NCI-H82 (cell line): Measurements from ENCODE around the gene PRODH2.

ENCODE experiments used
- DNase-seq: peaks from one replicate; lab custom pipeline; 2025; lab: John Stamatoyannopoulos, UW

PRODH2 gene

DNA sequence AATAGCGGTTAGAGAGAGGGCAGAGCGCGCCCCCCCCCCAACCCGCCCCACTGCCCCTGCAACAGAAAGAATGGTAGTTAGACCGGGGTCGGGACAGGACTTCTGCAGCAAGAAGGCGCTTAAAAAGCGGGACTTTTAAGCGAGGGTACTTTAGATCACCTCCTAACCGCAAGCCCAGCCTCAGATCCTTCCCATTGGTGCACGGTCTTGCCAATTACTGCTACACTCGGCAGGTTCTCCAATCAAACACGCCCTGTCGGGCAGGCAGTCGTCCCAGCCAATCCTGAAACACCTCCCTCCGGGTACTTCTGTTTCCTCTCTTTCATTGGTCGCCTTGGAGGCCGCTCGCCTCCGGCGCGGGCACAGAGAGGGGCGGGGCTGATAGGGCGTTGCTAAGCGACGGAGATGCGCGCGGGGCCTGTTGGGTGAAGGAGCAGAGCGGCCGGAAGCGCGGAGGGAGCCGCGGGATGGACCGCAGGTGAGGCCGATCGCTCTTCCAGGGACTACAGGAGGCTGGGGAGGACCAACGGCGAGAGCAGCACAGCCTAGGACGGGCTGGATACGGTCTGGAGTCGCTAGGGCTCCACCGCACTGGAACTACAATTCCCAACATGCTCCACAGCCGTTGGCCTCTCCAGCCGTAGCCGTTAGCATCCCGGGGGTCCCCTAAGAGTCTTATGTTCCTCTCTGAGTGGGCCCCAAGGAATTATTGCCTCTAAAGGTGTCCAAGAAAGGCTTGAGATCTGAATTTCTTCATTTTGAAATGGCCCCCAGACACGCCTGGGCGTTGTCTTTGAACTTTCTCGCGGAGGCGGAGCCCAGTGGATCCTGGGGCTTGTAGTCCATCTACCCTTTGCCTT, 54.7 kb downstream of the PRODH2 start, which contains the start of gene PROSER3:
PROSER3 (plus strand) TSS at position 428 of the 860 bp plus-strand sequence; CDS start at position 468, 40 bp downstream.
- peak; percentile 100 for DNase-seq

DNA sequence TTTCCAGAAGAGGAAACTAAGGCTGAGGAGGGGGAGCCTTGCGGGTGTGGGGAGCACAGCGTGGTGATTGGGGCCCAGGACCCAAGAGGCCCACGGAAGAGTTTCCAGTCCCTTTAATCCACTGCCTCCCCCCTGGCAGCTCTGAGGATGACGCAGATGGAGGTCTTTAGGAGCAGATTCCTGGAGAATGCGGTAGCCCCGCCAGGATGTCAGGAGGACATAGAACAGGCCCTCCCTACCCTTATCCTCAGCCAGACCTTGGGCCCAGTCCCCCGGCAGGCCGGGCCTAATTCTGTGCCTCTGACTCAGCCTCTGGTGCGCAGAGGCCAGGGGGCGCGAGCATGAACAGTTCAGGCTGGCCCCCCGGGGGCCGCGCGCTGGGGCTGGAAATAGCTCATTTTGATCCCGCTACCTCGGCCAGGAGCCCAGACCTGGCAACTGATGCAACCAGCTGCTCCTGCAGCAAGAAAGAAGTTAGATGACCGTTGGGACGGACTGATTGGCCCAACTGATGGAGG, 55.4 kb downstream of the PRODH2 start:
- peak; percentile 76 for DNase-seq

DNA sequence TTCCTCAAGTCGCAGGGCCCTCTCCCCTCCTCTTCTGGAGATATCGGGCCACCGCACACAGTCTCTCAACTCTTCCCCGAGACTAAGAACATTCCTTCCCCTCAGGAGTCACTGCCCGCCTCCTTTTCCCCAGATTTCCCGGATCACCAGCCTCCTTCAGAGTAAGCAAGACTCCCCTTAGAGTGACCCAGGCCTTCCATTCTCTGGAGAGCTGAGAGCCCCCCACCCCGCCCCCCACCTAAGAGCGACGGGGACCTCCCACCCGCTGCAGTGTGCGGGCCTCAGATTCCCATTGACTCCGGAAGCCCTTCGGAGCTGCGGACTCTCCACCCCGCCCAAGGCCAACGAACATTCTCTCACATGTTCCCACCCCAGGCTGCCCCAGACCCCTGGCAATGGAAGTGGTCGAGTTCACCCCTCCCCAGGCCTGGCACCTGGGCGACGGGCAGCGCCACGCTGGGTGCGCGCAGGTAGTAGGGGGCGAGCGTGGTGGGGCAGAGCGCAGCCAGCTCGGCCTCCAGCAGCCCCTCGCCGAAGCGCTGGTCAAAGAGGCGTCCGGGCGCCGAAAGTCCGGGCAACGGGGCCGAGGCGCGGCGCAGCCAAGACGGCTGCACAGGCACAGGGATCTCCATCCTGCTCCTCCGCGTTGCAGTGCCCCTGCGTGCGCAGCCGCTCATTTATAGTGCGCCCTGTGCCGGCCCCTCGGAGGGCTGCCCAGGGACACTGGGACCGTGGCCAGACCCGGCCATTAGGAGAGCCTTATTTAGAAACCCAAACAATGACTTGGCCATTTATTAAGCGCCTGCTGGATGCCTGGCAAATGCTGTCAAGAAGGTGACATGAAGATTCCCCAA, 56.0 kb downstream of the PRODH2 start, which contains the start of gene HSPB6:
HSPB6 (minus strand) TSS at position 653 of the 854 bp plus-strand sequence; CDS start at position 632, 21 bp downstream.
- DNase-seq, result no peak

DNA sequence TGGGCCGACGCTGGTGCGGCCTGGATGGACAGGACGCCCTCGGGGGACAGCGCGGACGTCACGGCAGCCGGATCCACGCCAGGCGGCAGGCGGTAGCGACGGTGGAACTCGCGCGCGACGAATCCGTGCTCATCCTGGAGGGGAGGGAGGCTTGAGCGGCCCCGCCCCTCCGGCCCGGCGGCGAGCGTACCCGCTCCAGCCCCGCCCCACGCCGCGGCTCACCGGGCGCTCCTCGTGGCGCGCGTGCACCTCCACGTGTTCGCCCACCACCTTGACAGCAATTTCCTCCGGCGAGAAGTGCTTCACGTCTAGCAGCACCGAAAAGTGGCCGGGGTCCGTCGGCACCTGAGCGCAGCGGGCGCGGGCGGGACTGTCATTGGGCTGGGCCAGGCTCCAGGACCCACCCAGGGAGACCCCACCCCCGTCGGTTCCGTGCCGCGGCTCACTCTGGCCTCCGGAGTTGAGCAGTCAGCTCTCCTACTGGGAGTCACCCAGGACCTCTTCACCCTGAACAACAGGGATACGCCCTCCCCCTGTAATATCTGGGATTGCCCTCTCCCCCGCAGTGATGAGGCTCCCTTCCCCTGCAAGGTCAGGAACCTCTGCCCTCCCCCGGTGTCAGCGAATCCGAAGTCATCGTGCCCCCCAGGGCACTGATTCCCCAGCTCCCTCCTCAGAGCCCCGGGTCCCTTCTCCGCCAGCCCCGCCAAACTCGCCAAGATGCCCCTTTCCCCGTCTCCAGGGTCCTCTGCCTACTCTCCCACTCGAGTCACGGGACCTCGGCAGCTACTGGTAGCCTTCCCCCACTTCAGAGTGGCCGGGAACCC, 56.9 kb downstream of the PRODH2 start:
- peak; percentile 81 for DNase-seq

DNA sequence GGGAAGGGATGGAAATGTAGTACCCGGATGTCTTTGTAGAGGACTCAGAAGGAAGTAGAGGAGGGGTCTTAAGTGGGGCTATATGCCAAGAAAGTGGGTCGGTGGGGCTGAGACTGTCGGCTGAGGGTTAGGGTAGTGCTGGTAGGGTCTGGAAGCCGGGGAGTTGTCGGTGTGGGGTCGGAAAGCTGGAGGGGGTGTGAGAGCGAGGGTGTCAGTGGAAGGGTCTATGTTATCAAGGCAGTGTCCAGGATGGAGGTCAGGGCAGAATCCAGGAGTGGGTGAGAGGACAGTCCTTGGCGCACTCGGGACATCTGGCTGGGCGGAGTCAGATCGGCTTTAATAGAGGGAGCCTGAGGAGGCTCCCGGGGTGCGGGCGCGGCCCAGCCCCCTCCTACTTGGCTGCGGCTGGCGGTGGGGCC, 57.5 kb downstream of the PRODH2 start:
- peak; percentile 88 for DNase-seq

DNA sequence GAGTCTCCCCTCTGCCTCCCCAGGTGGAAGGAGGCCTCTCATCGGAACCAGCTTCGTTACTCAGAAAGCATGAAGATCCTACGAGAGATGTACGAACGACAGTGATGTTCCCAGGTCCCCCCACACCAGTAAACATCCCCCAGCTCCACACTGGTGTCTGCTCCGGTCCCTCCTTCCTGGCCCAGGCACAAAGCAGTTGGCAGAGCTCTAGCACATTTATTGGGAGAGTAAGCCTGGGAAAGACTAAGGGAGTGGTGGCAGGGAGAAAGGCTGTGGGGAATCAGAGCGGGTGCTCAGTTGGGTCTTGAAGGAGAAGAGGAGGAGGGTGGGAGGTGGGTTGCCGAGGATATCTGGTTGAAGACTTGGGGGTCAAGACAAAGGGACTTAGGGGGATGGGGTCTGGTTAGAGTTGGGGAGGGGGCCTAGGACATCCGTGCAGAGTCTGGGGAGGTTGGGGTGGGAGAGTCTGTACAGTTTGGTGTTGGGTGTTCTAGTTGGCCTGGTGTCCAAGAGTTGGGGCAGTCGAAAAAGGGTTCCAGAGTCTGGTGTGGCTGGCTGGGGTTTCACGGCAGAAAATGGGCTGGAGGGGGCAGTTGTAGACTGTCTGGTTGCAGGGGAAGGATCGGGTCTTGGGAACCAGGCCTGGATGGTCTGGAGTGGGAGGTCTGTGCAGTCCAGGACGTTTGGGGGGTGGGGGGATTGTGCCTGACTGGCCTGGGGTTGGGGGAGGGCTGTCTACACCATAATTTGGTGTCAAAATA, 58.1 kb downstream of the PRODH2 start:
- DNase-seq, result no peak

DNA sequence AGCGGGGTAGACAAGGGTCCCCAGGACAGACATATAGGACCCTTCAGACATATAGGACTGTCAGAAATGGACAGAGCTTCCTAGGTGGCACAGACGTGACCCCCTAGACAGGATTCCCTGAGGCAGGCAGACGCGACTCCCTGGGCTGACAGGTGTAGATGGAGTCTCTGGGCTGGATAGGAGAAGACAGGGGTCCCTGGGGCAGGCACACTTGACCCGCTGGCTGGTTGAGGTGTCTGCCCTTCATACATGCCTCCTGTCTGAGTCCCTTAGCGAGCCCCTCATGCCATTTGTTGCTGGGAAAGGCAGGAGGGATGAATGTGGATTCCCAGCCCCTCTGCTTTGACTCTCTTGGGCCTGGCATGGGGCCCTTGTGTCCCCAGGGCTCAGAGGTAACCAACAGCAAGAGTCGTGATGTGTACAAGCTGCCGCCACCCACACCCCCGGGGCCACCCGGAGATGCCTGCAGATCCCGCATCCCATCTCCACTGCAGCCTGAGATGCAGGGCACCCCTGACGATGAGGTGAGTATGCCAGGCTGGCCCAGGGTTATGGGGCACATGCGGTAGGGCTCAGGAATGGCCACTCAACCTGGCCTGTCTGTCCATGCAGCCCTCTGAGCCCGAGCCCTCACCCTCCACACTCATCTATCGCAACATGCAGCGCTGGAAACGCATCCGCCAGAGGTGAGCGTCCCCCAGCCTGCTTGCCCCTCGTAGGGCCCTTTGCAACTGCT, 58.8 kb downstream of the PRODH2 start:
- DNase-seq, result no peak

DNA sequence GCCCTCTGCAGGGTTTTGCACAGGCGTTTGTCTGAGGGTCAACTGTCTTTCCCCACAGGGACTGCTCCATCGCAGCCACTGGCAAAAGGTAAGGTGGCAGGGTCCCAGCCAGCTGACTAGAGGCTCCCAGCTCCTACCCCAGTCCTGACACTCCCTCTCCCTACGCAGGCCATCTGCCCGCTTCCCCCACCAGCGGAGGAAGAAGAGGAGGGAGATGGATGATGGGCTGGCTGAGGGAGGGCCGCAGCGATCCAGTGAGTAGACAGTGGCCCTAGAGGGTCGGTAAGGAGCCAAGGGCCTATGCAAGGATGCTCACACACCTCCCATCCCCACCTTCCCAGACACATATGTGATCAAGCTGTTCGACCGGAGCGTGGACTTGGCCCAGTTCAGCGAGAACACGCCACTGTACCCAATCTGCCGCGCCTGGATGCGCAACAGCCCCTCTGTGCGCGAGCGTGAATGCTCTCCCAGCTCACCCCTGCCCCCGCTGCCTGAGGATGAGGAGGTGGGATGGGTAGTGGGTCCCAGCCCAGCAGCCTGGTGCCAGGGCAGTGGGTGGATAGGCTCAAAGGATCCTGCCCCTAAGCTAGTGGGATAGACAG, 59.8 kb downstream of the PRODH2 start:
- DNase-seq, result no peak

DNA sequence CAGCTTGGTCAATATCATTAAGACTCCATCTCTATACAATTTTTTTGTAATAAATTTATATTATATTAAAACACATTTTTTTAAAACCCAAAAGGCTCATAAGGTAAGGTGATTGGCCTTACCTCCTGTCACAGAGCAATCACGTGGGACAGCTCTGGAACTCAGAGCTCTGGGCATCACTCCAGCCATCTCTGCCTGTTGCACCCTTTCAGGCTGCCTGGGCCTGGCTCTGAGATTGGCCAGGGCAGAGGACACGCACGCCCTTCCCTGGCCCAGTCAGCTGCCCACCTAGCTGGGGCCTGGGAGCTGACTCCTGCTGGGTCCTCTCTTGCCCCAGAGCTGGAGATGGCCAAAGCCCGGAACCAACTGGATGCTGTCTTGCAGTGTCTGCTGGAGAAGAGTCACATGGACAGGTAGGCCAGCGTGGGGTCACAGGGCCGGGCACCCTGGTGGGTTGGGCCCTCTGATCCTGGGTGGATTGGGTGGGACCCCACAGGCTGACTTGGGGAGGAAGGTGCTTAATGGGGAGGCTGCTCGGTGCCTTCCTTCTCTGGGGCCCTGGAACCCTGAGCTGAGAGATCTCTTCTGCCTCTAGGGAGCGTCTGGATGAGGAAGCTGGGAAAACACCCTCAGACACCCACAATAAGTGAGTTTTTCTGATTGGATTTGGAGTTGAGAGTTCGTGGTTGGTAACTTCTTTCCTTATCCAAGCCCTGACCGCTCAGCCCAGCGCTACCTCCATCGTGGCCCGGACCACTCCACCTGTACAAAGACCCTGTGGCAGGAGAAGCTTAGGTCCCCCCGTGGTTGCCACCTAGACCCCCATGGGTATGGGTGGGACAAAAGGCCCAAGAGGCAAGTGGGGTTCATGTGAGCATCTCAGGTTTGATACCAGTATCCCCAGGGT, 60.6 kb downstream of the PRODH2 start:
- DNase-seq, result no peak

DNA sequence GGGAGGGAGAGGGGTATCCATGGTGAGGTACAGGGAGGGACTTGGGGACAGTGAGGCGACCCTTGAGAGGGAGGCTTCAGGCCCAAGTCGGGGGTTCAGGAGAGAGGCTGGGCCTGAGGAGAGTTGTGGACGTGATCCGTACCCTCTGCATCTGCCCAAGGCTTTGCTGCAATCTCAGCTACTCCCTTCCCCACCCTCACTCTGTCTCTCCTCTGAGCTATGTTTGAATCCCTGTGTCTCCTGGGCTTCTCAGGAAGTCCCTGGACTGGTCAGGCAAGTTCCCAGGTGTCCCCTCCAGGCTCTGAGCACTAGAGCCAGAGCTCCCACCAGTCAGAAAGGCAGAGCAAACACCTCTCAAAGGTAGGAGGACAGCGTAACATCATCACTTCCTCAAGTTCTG, 62.5 kb downstream of the PRODH2 start:
- no peak for DNase-seq
